A549 (cell line): Measurements from ENCODE around the gene PER1.

ENCODE experiments used
- CEBPB ChIP-seq, 2 experiments: fragments of >200 bp in 1 of 2; sonication (Bioruptor Twin) in 1 of 2; formaldehyde crosslinking in 1 of 2; IDR thresholded peaks; 2 replicates each; pipeline ENCODE4 v1.6.1; 2012 to 2016
- CHD2 ChIP-seq: fragments of 150-350 bp; IDR thresholded peaks from 2 replicates; pipeline ENCODE4 v1.6.1; 2014; ENCODE audit warnings: low read length; ENCODE audit not compliant: partially characterized antibody
- CTCF ChIP-seq: fragments of >200 bp; sonication (Bioruptor Twin); formaldehyde crosslinking; IDR thresholded peaks from 3 replicates; pipeline ENCODE4 v1.5.1; 2016
- ESRRA ChIP-seq: fragments of 150-350 bp; IDR thresholded peaks from 2 replicates; pipeline ENCODE4 v1.6.1; 2014; ENCODE audit warnings: mild to moderate bottlenecking, low read length, borderline replicate concordance
- HDAC2 ChIP-seq: fragments of 200-600 bp; sonication (generic); IDR thresholded peaks from 2 replicates; pipeline ENCODE4 v1.6.1; 2016
- JUN ChIP-seq, 2 experiments: fragments of >200 bp; sonication (Bioruptor Twin); formaldehyde crosslinking; IDR thresholded peaks; 2 replicates in 1 of 2; 3 replicates in 1 of 2; pipeline ENCODE4 v1.6.1; 2016 to 2017
- MYC ChIP-seq: IDR thresholded peaks from 2 replicates; pipeline ENCODE4 v1.6.1; 2012; ENCODE audit warnings: mild to moderate bottlenecking, inconsistent platforms, low read length, improper control_type of control experiment, borderline replicate concordance
- POLR2A ChIP-seq: IDR thresholded peaks from 2 replicates; pipeline ENCODE4 v1.6.1; 2012; ENCODE audit warnings: mild to moderate bottlenecking, low read length
- POLR2AphosphoS2 ChIP-seq: conservative IDR thresholded peaks from 2 replicates; pipeline ENCODE4 v1.6.1; 2012; ENCODE audit warnings: low read length, improper control_type of control experiment, inconsistent platforms
- RFX5 ChIP-seq: fragments of 450-650 bp; IDR thresholded peaks from 2 replicates; pipeline ENCODE4 v1.7.1; 2014; ENCODE audit warnings: antibody characterized with exemption, mild to moderate bottlenecking, moderate library complexity
- ZSCAN20 ChIP-seq: fragments of 250-450 bp; sonication (Bioruptor Pico); IDR thresholded peaks from 2 replicates; pipeline ENCODE4 v1.8.0; 2022; ENCODE audit warnings: mild to moderate bottlenecking, moderate library complexity

DNA sequence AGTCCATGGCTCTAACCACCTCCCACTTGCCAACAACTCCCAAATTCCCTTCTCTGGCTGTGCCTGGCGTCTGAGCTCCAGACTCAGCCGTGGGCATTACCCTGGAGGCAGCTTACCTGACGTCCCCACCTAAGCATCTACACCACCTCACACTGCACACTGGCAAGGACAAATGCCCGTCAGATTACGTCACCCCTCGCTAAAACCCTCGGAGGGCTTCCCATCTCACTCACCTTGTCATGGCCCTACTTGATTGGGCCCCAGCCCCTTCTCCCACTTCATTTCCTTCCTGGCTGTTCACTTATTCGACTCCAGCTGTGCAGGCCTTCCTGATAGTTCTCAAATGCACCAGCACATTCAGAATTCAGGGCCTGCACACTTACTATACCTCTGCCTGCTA lies 47.3 kb downstream of the PER1 start:
- no peak for TF ChIP-seq JUN (IDR thresholded peaks at IDR 0.05)
- no peak for TF ChIP-seq CTCF
- TF ChIP-seq RFX5, result no peak
- no peak for TF ChIP-seq CEBPB (IDR thresholded peaks at IDR 0.05)
- TF ChIP-seq ZSCAN20 (CRISPR knock-in tag), result no peak
- no peak for TF ChIP-seq MYC
- no peak for TF ChIP-seq HDAC2
- TF ChIP-seq CHD2, result no peak
- TF ChIP-seq POLR2AphosphoS2, result no peak
- TF ChIP-seq POLR2A, result no peak
- no peak for TF ChIP-seq ESRRA
